NCI-H2196 treated with DMSO at 0.1 percent for 48 hours (cell line): ENCODE data around the gene LILRA5.
"Not testable (repeated sequence)": the region's sequence is repeated elsewhere in the genome, so short reads cannot be mapped to it uniquely, and the experiment has no call there.

Experiments
- DNase-seq: peaks from one replicate; lab custom pipeline; 2025; ENCODE audit not compliant: unreplicated experiment; lab: John Stamatoyannopoulos, UW

Gene LILRA5

DNA sequence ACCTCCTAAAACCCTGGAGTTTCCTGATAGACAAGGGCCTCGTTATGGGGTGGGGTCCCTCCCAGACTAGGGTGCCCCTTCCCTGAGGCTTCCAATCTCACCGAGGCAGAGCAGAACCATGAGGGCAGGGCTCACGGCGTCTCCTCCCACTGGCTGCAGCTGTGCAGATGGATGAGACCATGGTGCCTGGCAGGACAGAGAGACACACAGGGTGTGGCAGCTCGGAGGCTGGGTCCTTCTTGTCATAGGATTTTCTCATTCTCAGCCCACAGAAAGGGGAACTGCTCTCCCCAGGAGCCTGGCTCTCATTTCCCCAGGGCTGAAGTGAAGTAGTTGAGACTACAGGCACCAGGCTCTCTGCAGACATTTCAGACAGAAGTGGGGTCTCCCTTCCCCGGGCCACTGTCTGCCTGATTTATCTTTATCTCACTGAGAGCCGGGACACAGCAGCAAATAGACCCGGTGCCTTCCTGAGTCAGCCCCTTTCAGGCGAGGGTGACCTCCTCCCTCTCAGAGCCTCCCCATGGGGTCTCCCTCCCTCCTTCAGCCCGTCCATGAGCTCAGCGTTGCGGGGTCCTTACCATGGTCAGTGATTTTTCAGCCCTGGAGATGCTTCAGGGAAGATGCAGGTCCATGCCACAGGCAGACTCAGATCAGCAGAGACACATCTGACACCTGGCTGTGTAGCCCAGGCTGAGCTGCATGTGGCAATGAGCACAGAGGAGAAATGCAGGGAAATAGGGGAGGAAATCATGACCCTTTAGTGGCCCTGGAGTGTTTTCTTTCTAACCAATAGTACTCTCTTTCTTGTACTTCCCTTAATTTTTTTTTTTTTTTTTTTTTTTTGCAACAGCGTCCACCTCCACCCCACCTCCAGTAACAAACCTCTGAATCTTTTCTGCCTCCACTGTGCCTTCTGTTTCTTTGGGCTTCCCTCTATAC, at the start of gene LILRA5:
TSS of gene LILRA5 (minus strand) at position 731 of the 942 bp plus-strand sequence. CDS start at position 584, 147 bp downstream.
- no peak for DNase-seq

DNA sequence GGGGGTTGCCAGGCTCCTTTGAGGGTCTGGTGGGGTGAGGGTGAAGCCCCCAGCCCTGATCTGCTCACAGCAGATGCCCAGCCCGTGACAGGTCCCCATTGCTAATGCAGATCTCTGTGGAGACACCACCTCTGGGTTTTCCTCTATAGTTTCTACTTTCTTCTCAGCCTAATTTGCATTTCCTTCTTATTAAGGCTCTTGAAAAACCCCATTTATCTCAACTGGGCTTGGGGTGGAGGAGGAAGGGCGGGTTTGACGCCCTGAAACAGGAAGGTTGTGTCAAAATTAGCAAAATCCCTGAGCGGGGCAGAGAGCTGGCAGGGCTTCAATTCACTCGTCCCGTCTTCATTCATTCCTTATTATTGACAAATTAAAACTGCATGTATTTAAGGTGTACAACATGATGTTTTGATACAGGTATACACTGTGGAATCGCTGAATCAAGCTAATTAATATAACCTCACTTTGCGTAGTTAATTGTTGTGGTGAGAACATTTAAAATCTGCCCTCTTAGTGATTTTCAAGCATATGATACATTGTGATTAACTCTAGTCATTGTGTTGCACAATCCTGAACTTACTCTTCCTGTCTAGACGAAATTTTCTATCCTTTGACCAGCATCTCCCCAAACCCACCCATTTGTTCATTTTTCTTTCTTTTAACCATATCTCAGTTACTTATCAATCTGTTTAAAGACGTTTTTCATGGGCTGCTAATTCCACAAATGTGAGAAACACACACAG, 48.9 kb upstream of the LILRA5 start:
- not testable (repeated sequence) for DNase-seq

DNA sequence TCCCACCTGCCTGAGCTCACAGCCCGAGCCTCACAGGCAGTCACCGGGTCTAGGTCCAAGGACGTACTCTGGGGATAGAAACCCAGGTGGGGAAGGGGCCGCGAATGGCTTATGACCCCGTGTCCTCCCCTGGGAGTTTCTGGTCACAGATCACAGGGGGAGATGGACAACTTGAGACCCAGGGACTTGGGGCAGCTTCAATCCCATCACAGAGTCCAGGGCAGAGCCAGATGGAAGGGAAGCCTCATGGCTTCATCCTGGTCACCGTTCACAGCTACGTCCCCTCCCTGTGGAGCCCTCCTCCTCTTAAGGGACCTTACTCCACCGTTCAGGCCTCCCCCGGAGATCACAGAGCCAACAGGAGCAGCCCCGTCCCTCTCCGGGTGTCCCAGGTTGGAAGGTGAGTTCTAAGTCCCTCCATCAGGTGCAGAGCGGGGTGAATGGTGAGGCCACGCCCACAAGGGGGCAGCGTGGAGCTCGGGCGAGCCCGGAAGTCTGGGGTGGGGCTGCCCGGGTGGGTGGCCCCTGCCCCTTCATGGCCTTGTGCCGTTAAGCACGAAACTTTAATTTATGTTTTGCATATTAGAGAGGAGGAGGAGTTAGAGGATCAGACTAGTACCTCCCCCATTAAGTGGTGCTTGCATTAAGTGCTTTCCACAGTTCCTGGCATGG, 46.3 kb upstream of the LILRA5 start:
- DNase-seq = not testable (repeated sequence)

DNA sequence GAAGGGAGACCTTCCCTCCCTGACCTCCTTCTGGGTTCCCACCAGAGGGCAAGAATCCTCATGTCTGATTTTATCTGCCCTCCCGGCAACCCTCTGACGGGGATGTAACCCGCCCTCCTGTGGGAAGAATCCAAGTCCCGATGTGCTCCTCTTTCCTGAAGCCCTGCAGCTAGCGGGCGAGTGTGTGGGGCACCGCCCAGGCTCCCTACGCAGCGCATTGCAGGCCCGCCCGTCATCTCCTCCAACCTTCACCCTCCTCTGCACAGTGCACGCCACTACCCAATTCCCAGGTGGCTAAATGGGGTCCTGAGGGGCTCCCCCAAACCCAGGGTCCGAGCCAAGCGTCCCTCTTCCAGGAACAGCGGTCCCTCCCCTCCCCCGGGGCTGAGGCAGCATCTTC, 44.4 kb upstream of the LILRA5 start:
- DNase-seq = no peak

DNA sequence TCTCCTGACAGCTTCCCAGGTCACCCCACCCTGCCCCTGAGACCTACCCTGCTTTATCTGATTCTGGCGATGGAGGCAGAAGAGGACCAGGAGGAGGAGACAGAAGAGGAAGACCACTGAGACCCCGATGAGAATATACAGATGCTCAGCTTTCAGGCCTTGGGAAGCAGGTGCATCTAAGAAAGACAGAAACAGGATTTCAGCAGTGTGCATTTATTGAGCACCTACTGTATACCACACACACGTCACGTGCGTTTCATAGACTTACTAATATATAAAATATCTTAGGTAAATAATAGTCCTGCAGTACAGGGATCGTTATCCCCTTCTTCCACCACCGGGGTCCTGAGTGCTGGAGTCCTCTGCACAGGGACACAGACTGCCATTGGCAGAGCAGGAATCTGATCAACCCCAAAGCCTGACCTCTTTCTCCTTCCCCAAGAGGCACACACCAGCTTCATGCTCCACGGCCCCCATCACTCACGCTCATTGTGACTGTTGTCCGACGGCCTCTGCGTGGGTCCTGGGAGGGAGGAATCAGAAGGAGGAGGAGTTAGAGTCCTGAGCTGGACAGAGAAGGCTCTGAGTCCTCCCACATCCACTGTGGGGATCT, 43.6 kb upstream of the LILRA5 start:
- no peak for DNase-seq

DNA sequence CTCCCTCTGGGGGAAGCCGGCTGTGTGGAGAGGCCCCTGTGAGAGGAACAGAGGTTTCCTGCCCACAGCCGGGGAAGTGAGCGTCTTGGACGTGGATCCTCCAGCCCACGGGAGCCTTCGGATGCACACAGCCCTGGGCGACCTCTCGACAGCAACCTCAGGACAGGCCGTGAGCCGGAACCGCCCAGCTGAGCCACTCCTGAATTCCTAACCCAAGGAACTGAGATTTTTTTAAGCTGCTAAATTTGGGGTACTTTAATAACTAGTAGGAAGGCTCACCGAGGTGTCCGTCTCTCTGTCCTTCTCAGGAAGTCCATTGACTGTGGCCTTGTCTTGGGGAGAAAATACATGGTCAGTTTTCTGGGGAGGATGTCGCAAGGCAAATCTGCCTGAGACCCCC, 42.7 kb upstream of the LILRA5 start:
- no peak for DNase-seq

DNA sequence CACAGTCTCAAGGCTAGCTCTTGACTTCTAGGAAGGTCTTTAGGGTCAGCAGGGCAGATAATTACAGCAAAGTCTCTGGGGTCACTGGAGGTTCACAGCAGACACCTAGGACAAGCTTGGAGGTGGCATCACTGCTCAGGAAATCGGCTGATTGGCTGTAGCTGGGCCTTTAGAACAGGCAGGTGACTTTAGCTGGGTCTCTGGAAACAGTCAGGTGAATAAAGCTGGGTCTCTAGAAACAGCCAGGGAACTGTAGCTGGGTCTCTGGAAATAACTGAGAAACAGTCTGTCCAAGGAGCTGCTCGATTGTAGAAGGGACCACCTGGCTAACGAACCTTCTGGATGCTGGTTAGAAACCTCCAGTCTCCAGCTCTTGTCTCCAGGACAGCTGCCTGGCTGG, 41.8 kb upstream of the LILRA5 start:
- DNase-seq = no peak

DNA sequence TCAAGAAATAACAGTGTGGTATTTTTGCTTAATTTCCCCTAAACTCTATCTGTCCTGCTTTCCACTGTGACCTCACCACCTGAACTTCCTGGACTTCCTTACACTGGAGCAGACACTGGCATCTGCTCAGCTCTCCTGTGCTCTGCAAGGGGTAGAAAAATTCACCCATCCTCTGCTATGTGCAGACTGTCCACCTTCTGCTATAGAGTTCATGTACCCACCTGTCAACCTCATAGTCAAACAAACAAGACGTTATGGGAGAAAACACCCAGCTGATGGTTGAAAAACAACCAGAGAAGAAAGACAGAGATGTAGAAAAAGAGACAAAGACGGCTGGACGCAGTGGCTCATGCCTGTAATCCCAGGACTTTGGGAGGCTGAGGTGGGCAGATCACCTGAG, 39.6 kb upstream of the LILRA5 start:
- no peak for DNase-seq

DNA sequence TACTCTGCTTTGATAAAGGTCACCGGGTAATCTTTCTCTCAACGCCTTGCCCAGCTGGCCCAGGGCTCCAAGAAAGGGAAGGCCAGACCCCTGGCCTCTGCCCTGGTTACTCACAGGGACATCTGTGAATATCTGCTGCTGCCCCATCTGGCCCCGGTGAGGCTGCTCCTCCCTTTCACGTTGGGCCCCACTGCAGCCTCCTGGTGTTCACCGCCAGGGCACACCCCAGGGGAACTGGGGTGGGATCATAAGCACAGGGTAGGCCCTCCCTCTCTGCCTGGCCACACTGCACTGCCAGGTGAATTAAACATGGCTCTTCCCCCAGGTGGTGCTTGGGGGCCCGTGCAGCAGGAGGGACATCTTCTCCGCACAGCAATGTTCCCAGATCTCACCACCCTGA, 39.1 kb upstream of the LILRA5 start:
- no peak for DNase-seq

DNA sequence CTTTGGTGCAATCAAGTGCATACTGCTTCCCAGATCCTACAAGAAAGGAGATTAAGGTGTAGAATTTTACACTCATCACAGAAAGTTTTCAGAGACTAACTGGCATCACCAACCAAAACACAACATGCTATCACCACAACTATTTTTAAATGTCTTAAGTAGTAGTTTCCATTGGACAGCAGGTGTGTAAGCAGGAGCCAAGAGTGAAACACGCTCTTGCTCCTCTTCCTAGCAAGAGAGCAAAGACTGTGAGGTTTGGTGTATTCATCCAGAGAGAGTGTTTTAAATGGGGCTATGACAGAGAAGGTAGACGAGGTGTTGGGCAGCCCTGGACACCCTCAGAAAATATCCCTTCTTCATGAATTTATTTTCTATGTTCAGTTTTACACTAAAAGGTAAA, 38.5 kb upstream of the LILRA5 start:
- no peak for DNase-seq

DNA sequence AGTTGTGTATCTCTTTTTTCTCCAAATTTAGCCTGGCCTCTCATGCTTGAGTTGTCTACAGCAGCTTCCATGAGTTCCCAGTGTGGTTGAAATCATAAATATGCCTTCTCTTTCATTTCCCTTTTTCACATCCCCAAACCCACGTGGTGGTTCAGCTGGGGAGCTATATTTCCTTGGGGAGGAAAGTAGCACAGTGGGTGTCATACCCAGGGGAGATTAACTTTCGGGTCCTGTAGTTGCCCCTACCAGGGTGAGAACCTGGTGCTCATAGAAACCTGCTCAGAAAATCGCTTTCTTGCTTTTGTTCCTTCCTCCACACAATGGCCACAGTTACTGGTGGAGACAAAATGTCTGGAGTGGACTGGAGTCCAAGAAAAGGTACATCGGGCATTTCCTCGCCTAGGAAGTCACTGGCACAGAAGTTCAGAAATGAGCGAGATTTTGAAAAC, 33.0 kb upstream of the LILRA5 start:
- DNase-seq = no peak

DNA sequence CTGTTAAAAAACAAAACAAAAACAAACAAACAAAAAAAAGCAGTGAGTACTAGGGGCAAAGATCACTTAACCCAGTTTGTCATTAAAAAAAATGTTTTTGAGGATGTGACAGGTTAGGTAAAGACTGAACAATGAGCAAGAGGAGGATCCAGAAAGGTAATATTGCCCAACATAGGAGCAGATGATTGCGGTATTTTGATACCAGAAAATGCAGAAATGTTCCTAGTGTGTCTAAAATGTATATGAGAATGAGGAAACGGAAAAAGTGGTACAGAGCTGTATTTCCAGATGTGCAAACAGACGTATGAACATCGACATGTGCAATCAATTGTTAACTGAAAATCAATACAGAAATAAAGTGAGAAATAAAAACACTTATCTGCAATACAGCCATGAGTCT, 30.9 kb upstream of the LILRA5 start:
- no peak for DNase-seq

DNA sequence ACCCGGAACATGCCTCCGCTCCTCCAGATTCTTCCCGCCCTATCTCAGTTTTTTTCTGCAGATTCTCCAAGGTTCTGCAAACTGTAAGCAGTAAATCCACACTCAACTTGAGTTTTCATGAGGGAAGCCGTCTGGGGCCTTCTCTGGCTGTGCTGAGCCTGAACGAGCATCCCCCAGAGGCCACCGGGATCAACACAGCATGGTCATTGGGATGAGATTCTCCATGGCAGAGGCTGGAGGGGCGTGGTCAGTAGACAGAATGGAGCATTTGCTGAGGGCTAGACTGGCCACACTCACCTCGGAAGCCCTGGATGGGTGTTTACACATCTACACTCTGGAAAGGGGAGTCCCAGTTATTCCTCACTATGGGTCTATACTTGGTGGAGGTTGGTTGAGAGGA, 28.3 kb upstream of the LILRA5 start:
- no peak for DNase-seq

DNA sequence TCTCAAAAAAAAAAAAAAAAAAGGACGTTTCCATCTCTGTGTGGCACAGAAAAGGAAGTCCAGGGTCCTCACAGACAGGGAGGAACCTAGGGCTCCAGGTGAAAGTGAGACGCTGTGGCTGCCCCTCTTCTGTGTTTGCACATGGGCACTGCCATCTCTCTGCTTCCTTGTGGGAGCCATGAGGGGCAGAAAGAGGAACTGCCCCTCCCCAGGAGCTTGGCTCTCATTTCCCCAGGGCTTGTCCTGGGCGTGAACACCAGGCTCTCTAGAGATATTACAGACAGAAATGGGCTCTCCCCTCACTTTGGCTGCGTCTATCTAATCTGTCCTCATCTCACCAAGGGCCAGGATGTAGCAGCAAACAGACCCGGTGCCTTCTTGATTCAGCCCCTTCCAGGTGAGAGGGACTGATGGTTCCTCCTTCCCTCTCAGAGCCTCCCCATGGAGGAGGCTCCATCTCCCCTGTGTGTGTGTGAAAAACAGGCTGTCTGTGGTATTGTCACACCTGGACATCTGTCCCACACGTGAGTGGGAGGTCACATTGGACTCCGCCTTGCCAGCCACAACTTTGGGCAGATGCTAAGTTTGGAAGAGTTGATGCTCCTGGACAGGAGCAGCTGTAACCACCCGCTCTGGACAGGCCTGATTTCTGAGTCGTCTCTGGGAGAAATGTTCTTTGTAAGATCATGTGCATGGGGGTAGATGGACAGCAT, 26.8 kb upstream of the LILRA5 start:
- no peak for DNase-seq

DNA sequence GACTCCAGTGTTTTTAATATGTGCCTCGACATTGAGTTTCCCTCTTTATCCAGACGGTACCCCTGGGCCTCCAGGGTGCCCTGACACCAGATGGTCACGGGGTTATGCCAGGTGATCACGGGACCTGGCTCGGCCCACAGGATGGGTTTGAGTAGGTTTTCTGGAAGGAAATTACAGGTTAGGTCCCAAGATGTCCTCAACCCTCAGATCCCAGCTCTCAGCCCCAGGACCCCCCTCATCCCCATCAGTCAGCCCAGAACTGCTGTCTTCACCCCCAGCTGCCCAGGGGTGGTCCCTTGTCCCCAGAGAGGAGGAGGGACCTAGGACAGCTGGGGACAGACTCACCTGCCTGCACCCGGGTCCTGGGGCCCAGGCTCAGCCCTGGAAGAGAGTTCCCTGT, 25.6 kb upstream of the LILRA5 start:
- DNase-seq = no peak

DNA sequence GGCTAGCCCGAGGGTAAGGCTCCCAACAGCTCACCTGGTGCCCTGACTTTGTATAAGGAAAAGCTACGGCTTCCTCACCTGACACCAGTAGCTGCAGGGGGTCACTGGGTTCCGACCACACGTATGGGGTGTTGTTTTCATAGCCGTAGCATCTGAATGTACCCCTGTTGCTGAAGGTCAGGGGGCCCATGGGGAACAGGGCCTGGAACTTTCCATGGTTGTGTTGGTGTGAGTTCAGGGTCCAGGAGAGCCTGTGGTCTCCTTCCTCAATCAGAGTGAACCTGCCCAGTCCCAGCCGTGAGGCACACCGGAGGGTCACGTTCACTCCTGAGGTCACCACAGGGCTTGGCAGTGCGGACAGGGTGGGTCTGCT, 24.9 kb upstream of the LILRA5 start:
- DNase-seq = no peak

DNA sequence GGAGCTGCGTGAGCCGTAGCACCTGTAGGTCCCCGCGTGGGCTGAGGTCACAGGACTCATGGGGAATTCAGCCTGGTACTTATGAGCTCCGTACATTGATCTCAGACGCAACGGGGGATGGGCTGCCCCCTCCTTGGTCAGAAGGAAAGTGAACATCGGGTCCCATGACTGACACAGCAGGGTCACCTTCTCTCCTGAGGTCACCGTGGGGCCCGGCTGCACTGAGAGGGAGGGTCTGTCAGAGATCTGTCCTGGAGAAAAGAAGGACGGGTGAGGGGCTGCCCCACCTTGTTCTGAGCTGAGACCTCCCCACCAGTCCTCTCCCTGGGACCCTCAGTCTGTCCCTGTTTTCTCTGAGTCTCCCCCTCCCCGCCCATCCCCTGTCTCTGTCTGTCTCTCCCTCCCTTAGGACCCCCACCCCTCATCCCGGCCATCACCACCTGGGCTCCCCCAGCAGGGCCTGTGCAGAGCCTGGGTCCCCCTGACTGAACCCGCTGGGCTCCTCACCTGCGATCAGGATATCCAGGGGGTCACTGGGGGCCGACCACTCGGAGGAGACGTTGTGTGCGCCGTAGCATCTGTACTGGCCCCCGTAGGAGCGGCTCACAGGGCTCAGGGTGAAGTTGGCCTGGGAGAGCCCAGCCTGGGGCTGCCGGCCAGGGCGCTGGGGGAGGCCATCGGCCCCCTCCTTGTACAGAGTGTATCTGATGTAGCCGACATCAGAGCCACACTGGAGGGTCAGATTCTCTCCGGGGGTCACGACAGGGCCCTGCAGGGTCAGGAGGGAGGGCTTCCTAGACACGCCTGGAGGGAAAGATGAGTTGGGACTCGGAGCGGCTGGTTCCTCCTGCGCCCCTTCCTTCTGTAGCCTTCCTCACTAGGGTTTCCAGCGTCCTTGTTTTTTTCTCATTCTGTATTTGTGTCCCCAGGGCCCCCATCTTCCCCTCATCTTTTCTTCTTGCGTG, 24.2 kb upstream of the LILRA5 start:
- no peak for DNase-seq

DNA sequence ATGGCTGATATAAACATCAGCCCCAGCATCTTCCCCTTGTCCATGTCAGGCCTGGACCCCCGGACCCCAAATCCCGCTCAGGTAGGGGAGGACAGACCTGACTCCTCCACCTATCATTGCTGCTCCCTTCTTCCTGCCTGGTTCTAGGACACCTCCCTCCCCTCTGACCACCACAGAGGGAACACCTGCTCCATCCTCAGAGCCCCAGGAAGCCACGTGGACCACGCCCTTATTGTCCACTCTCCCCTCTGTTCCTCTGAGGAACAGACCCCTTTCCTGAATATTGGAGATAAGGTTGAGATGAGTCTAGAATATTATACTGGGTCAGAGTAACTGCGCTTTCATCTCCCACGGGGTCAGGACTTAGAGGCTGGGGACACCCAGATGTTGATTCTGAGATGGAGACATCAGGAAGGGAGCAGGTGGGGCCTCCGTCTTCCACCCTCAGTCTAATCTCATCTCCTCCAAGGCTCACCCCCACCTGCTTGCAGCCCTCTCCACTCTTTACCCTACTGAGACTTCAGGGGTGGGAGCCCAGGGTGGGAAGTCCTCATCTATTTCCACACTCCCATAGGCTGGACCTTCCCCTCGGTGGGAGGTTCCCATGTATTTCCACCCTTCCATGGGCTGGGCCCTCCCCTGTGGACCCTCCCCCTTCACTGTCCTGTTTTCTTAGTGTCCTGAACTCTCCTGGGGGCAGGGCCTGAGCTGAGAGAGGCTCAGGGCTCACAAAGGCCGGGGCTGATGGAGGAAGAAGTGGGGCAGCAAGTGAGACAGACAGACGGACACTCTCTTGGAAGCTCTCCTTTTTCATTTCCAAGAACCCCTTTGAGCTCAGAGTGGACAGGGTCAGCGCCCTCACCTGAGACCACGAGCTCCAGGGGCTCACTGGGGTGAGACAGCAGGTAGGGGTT, 23.3 kb upstream of the LILRA5 start:
- no peak for DNase-seq
